KBM-7 (cell line): ENCODE data around the gene HNRNPAB.
"Not testable (repeated sequence)": the region's sequence is repeated elsewhere in the genome, so short reads cannot be mapped to it uniquely, and the experiment has no call there.

Experiments
- DNase-seq: peaks from one replicate; pipeline ENCODE4 v3.0.0-alpha.2; 2015
- in situ Hi-C: fragments of 300-500 bp; cut with MboI; formaldehyde crosslinking; loops from 2 replicates; pipeline ENCODE4 v1.14.3; 2020; ENCODE audit warnings: low sequenced_read_pairs, low pct_unique_long_range_greater_than_20kb, mixed read lengths

HNRNPAB gene

GRCh38 chr5:178238711-178239592 is 34.6 kb downstream of the HNRNPAB start:
- DNase-seq = no peak
- in situ Hi-C loops = no loop called here

GRCh38 chr5:178239626-178240301 is 35.4 kb downstream of the HNRNPAB start:
- in situ Hi-C loops, DNase-seq: not testable (repeated sequence)

GRCh38 chr5:178240341-178240741 is 36.0 kb downstream of the HNRNPAB start:
- DNase-seq = peak; percentile 24
- in situ Hi-C loops = no loop called here

GRCh38 chr5:178240766-178241165 is 36.4 kb downstream of the HNRNPAB start:
- in situ Hi-C loops = no loop called here
- DNase-seq = peak; percentile 80

- peak; percentile 97 for DNase-seq
Measured at GRCh38 chr5:178241231-178241663, 36.9 kb downstream of the HNRNPAB start.

GRCh38 chr5:178241688-178242231 is 37.4 kb downstream of the HNRNPAB start:
- DNase-seq = no peak
- in situ Hi-C loops = no loop called here

More at GRCh38 chr5:178241231-178241663, 36.9 kb downstream of the HNRNPAB start:
- in situ Hi-C loops = no loop called here

GRCh38 chr5:178242416-178242815 is 38.1 kb downstream of the HNRNPAB start:
- DNase-seq = no peak
- in situ Hi-C loops = no loop called here

DNA sequence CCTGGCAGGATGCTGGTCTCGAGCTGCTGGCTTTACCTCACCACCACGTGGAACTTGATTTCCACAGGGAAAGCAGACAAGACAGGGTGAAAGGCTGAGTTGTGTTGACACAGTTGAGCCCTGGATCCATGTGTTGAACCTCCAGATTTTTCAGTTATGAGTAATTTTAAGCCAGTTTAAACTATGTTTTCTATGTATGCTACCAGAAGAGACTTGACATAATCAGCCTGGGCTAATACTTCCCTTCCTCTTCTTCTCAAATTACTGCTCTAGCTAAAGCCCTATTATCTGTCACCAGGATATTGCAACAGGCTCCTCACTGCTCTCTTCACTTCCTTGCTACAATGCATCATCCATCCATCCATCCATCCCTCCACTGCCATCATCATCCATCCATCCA is 40.2 kb downstream of the HNRNPAB start:
- in situ Hi-C loops = no loop called here
- DNase-seq = peak; percentile 37

GRCh38 chr5:178245389-178245788 is 41.1 kb downstream of the HNRNPAB start:
- in situ Hi-C loops = no loop called here
- no peak for DNase-seq

- DNase-seq = no peak
- in situ Hi-C loops = no loop called here
Measured at GRCh38 chr5:178246624-178247279, 42.4 kb downstream of the HNRNPAB start.

DNA sequence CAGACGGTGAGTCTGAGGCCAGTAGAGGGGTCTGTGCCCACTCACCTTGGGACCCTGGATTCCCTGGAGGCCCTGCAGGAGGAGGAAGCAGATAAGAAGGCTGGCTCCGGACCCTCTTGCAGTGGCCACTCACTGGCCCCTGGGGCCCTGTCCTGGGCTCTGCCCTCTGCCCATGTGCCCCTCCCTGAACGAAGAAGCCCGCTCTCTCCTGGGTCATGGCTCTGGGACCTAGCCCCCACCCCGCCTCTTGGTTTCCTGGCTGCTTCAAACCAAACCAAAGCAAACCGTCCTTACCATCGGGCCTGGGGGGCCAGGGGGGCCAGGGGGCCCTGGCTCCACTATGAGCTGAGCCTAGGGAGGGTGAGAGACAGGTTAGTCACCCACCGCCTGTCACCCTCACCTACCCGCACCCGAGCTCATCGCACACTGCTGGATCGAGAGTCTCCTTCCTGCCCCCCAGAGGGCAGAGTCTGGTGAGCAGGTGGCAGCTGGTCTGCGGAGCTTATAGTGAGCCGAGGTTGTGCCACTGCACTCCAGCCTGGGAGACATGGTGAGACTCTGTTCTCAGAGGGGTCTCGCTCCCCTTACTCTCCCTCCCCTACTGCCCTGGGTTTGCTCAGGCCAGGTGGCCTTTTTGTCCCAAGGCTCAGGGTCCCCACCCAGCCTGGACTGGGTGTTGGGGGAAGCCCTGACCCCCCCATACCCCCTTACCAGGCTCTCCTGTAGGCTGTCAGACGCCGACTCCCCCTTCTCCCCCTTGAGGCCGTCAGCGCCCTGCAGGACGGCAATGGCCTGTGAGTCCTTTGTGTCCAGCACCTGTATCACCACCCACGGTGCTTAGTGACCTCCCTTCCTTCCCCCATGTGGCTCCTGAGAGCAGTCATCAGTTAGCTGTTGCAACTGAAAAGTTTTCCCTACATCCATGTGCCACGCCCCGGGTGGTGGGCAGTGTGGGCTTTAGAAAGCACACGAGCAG is 43.4 kb downstream of the HNRNPAB start:
- no peak for DNase-seq
- in situ Hi-C loops = no loop called here

DNA sequence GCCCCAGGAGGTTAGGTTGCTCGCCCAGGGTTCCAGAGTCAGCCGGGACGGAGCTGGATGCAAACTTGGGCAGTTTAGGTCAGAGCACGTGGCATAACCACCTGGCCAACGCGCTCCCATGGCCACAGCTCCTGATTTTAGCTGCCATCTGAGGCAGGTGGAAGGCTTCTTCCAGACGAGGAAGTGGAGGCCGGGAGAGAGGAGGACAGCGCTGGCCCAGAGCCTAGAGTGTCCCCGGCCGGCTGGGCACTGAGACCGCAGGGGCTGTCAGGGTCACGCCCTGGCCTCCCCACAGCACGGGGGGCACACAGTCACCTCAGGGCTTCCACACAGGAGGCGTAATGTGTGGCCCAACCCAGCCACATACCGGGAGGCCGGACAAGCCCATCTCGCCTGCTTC is 44.4 kb downstream of the HNRNPAB start:
- in situ Hi-C loops = no loop called here
- DNase-seq = no peak

GRCh38 chr5:178249191-178249989 is 45.1 kb downstream of the HNRNPAB start:
- in situ Hi-C loops = no loop called here
- peak; percentile 20 for DNase-seq

DNA sequence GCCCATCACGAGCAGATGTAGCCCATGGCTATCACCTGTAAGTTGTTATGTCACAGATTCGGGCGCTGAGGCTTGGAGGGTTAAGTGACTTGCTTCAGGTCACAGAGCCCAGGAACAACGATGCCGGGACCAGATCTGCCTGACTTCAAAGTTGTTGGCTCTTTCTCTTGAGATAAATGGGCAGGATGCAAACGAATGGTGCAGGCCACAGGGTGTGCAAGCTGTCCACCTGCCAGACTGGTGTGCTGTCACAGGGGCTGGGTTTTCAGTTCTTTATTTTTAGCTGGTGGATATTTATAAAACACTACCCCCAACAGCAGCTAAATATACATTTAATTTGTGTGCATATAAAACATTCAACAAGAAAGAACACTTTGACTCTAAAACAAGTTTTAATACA is 45.9 kb downstream of the HNRNPAB start:
- in situ Hi-C loops = no loop called here
- no peak for DNase-seq

GRCh38 chr5:178252258-178252657 is 47.9 kb downstream of the HNRNPAB start:
- DNase-seq = no peak
- in situ Hi-C loops = no loop called here

DNA sequence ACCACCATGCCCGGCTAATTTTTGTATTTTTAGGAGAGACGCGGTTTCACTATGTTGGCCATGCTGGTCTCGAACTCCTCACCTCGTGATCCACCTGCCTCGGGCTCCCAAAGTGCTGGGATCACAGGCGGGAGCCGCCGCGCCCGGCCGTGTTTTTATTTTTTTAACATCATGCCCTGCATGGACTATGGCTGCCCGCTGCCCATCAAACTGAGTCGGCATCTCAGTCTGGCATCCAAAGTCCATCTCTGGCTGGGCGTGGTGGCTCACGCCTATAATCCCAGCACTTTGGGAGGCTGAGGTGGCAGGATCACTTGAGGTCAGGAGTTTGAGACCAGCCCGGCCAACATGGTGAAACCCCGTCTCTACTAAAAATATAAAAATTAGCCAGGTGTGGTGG is 49.3 kb downstream of the HNRNPAB start:
- DNase-seq, in situ Hi-C loops: not testable (repeated sequence)

GRCh38 chr5:178256746-178257145 is 52.4 kb downstream of the HNRNPAB start:
- no peak for DNase-seq
- in situ Hi-C loops = no loop called here

GRCh38 chr5:178257650-178258049 is 53.3 kb downstream of the HNRNPAB start:
- in situ Hi-C loops = no loop called here

More at GRCh38 chr5:178257650-178258049, 53.3 kb downstream of the HNRNPAB start:
- no peak for DNase-seq
